A375 (cell line): Measurements from ENCODE around the gene THSD7A. TPM values are rescaled to one million over a fixed set of nuclear protein-coding genes. Genes with fewer than 3 reads are reported as not detected.

ENCODE experiments used
- total RNA-seq: library from RNA; depleted of rRNA; stranded (reverse); fragments of >200 nt; shearing (Covaris generic); gene quantifications from 2 replicates; pipeline ENCODE4 v1.2.3, GENCODE V29; 2014; rRNA removed

THSD7A gene, protein sequence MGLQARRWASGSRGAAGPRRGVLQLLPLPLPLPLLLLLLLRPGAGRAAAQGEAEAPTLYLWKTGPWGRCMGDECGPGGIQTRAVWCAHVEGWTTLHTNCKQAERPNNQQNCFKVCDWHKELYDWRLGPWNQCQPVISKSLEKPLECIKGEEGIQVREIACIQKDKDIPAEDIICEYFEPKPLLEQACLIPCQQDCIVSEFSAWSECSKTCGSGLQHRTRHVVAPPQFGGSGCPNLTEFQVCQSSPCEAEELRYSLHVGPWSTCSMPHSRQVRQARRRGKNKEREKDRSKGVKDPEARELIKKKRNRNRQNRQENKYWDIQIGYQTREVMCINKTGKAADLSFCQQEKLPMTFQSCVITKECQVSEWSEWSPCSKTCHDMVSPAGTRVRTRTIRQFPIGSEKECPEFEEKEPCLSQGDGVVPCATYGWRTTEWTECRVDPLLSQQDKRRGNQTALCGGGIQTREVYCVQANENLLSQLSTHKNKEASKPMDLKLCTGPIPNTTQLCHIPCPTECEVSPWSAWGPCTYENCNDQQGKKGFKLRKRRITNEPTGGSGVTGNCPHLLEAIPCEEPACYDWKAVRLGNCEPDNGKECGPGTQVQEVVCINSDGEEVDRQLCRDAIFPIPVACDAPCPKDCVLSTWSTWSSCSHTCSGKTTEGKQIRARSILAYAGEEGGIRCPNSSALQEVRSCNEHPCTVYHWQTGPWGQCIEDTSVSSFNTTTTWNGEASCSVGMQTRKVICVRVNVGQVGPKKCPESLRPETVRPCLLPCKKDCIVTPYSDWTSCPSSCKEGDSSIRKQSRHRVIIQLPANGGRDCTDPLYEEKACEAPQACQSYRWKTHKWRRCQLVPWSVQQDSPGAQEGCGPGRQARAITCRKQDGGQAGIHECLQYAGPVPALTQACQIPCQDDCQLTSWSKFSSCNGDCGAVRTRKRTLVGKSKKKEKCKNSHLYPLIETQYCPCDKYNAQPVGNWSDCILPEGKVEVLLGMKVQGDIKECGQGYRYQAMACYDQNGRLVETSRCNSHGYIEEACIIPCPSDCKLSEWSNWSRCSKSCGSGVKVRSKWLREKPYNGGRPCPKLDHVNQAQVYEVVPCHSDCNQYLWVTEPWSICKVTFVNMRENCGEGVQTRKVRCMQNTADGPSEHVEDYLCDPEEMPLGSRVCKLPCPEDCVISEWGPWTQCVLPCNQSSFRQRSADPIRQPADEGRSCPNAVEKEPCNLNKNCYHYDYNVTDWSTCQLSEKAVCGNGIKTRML (N-terminal part only)
- 0.38 and 0.82 TPM in 2 replicates for total RNA-seq

DNA sequence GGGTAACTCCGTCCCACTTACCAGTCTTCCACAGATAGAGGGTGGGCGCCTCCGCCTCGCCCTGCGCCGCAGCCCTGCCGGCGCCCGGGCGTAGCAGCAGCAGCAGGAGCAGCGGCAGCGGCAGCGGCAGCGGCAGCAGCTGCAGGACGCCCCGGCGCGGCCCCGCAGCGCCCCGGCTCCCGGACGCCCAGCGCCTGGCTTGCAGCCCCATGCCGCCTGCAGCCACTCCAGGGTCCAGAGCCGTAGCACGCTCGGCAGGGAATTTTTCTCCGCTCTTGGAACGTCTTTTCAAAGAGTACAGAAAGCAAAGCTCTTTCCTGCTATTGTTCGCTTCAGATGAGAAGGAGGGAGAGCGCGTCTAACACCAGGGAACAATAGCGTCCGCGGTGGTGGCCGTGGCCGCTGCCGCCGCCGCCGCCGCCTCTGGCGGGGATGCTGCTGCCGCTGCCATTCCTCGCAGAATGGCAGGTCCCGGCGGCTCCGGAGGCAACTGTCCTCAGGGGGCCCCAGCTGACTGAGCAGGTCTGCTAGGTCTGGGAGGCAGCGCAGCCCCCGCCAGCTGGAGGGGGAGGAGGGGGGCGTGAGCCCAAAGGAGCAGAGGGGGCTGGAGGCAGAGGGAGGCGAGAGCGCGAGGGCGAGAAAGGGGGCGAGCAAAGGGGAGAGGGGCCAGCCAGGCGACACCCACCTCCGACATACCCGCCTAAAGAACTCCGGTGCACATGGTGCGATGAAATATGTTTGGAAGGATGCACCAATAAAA is at the start of gene THSD7A:
Gene THSD7A, minus strand, starts transcription at position 463 of the 760 bp plus-strand sequence. Its CDS starts 252 bp downstream, at position 211.

